HUES48 (cell line): ENCODE results near the gene ITGB3.
"Not testable (repeated sequence)": the region's sequence is repeated elsewhere in the genome, so short reads cannot be mapped to it uniquely, and the experiment has no call there.

Experiments
- H3K27ac ChIP-seq: one replicate; pipeline ENCODE4 v1.7.0; 2013; ENCODE audit warnings: low read depth, low read length, inconsistent platforms
- H3K27me3 ChIP-seq: 2 replicates; pipeline ENCODE4 v1.6.1; 2013; ENCODE audit warnings: mild to moderate bottlenecking, low read length; ENCODE audit not compliant: control insufficient read depth, insufficient read depth
- H3K36me3 ChIP-seq: 2 replicates; pipeline ENCODE4 v1.6.1; 2013; ENCODE audit warnings: low read length; ENCODE audit not compliant: control insufficient read depth, insufficient read depth
- H3K4me1 ChIP-seq: 2 replicates; pipeline ENCODE4 v1.6.1; 2013; ENCODE audit warnings: mild to moderate bottlenecking, low read length; ENCODE audit not compliant: control insufficient read depth, insufficient read depth
- H3K4me3 ChIP-seq: 2 replicates; pipeline ENCODE4 v1.5.1; 2013; ENCODE audit warnings: mild to moderate bottlenecking, low read depth, low read length
- H3K9ac ChIP-seq: 2 replicates; pipeline ENCODE4 v1.6.1; 2013; ENCODE audit warnings: mild to moderate bottlenecking, low read depth, low read length, moderate library complexity
- H3K9me3 ChIP-seq: 2 replicates; pipeline ENCODE4 v1.6.1; 2013; ENCODE audit warnings: low read length; ENCODE audit not compliant: control insufficient read depth, insufficient read depth

ITGB3 gene

DNA sequence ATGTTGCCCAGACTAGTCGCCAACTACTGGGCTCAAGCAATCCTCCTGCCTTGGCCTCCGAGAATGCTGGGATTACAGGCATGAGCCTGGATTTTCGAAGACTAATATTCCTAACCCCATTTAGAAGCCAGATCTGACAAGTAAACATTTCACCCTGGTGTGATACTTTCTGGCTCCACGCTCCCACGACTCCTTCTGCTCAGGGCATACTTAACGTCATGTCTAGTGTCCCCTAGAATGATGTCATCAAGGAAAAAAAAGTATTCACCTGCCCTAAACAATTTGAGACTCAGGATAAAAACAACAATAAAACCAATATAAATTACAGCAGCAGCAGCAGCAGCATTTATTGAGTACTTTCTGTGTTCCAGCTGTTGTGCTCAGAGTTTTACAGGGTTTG is 13.2 kb downstream of the ITGB3 start:
- Histone ChIP-seq H3K4me3 (no peak overlapping the region), H3K4me1 (no peaks in the 10 kb centered on the region), H3K36me3 (no peaks in the 10 kb centered on the region), H3K9ac (no peak overlapping the region), H3K9me3 (no peaks in the 10 kb centered on the region), H3K27me3 (no peaks in the 10 kb centered on the region), H3K27ac (peak overlapping the region; percentile 23)

DNA sequence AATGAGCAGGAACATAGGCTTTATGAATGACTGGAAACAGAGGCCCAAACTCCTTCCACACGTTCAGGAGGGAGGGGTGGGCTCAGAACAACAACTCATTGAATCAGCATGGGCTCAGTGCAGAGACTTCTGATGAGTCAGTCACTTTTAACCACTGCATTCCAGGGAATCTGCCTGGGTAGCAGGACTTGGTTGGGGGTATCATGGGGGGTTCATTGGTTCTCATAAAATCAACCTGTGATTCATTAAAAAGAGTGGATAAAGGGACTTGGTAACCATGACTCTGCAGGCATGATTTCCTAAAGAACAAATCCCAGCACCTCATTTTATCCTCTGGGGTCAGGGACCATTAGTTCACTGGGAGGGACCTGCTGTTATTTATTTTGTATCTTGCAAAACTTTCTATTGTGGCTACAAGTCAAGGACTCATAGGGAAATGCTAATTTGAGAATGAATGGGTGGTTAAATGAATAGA is 13.8 kb downstream of the ITGB3 start:
- H3K27ac ChIP-seq: peak overlapping the region; percentile 23
- H3K27me3 ChIP-seq: no peaks in the 10 kb centered on the region
- no peaks in the 10 kb centered on the region for H3K4me1 ChIP-seq
- no peaks in the 10 kb centered on the region for H3K36me3 ChIP-seq
- no peaks in the 10 kb centered on the region for H3K9me3 ChIP-seq
- no peak overlapping the region for H3K4me3 ChIP-seq
- no peak overlapping the region for H3K9ac ChIP-seq

DNA sequence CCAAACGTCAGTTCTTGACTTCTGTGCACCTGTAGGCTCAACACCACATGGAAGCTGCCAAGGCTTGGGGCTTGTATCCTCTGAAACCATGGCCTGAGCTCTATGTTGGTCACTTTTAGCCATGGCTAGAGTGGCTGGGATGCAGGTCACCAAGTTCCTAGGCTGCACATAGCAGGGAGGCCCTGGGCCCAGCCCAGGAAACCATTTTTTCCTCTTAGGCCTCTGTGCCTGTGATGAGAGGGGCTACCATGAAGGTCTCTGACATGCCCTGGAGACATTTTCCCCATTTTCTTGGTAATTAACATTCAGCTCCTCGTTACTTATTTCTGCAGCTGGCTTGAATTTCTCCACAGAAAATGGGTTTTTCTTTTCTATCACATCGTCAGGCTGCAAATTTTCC is 15.3 kb downstream of the ITGB3 start:
- H3K4me3 ChIP-seq, H3K9me3 ChIP-seq, H3K27ac ChIP-seq, H3K9ac ChIP-seq, H3K36me3 ChIP-seq, H3K4me1 ChIP-seq, H3K27me3 ChIP-seq: not testable (repeated sequence)

DNA sequence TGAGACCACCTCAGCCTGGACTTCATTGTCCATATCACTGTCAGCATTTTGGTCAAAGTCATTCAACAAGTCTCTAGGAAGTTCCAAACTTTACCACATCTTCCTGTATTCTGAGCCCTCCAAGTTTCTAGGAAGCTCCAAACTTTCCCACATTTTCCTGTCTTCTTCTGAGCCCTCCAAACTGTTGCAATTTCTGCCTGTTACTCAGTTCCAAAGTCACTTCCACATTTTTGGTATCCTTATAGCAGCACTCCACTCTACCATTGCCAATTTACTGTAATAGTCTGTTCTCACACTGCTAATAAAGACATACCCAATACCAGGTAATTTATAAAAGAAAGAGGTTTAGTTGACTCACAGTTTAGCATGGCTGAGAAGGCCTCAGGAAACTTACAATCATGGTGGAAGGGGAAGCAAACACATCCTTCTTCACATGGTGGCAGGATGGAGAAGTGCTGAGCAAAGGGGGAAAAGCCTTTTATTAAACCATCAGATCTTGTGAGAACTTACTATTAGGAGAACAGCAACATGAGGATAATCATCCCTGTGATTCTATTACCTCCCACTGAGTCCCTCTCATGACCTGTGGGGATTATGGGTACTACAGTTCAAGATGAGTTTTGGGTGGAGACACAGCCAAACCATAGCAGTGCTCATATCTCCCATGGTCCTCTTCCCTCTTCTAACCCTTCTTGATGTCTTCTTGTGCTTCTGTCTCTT is 16.1 kb downstream of the ITGB3 start:
- not testable (repeated sequence) for H3K36me3 ChIP-seq, H3K9ac ChIP-seq, H3K27ac ChIP-seq, H3K27me3 ChIP-seq, H3K9me3 ChIP-seq, H3K4me1 ChIP-seq, H3K4me3 ChIP-seq

DNA sequence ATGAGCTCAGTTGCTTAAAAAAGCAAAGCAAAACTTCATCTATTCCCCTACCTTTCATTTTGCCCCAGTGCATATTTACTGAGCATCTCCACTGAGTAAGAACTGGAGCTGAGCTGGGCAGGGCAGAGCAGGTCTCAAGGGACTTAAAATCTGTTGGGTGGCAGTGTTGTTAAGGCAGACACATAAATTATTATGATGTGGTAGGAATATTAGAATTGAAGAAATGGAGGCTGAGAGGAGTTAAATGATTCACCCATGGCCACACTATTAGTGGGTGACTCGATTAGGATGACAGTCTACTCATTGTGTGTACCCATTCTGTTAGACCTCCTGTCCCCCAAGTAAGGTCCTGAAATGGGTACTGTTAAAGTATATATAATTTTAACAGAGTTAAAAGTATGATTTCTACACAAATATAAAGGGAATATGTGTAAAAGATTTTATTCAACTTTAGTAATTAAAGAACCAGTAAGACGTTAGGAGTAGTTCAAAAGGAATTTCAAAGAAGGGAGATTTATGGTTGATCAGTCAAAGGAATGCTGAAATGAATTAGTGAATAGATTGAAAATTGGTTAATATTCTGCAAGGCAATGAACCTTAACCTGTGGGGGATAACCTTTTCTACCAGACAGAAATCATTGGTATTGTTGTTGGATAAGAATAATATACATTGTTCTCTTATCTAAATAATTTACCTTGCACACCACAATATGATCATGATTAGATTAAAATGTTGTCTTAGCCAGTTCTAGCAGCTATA is 17.5 kb downstream of the ITGB3 start:
- Histone ChIP-seq H3K36me3 (no peaks in the 10 kb centered on the region), H3K4me1 (peaks cover 16% of the 10 kb centered on the region), H3K27me3 (no peaks in the 10 kb centered on the region), H3K9me3 (no peaks in the 10 kb centered on the region), H3K4me3 (no peak overlapping the region), H3K9ac (no peak overlapping the region), H3K27ac (no peak overlapping the region)

DNA sequence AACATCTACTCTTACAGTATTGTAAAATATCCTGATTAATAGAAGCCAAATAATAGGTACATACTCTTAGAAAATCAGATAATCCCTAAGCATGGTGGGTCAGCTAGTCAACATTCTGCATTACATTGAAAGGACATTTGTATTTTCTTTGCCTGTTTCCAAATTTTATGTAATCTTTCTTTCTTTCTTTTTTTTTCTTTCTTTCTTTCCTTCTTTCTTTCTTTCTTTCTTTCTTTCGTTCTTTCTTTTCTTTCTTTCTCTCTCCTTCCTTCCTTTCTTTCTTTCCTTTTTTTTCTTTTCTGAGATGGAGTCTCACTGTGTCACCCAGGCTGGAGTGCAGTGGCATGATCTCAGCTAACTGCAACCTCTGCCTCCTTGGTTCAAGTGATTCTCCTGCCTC is 18.9 kb downstream of the ITGB3 start:
- Histone ChIP-seq H3K36me3 (no peaks in the 10 kb centered on the region), H3K4me3 (no peak overlapping the region), H3K27me3 (no peaks in the 10 kb centered on the region), H3K9me3 (no peaks in the 10 kb centered on the region), H3K27ac (no peak overlapping the region), H3K9ac (no peak overlapping the region), H3K4me1 (peaks cover 27% of the 10 kb centered on the region)

DNA sequence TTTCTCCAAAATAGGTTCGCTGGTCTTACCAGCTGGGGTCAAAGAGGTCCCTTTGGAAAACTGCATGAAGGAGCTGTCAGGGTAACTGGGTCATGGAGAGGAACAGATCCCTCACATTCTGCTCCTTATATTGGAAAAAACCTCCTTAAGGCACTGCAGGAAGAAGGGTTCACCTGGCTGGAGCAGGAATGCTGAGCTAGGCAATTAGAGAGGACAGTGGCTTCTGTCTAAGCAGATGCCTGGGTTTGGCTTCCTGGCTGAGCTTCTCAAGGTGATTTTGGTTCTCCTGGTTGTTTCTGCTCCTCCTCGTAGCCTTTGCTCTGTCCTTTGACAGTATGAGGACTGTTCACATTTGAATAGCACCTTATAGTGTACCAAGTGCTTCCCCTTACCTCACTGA is 19.6 kb downstream of the ITGB3 start:
- no peak overlapping the region for H3K4me3 ChIP-seq
- H3K36me3 ChIP-seq: no peaks in the 10 kb centered on the region
- no peaks in the 10 kb centered on the region for H3K9me3 ChIP-seq
- no peak overlapping the region for H3K27ac ChIP-seq
- no peak overlapping the region for H3K9ac ChIP-seq
- H3K27me3 ChIP-seq: no peaks in the 10 kb centered on the region
- H3K4me1 ChIP-seq: peaks cover 27% of the 10 kb centered on the region

DNA sequence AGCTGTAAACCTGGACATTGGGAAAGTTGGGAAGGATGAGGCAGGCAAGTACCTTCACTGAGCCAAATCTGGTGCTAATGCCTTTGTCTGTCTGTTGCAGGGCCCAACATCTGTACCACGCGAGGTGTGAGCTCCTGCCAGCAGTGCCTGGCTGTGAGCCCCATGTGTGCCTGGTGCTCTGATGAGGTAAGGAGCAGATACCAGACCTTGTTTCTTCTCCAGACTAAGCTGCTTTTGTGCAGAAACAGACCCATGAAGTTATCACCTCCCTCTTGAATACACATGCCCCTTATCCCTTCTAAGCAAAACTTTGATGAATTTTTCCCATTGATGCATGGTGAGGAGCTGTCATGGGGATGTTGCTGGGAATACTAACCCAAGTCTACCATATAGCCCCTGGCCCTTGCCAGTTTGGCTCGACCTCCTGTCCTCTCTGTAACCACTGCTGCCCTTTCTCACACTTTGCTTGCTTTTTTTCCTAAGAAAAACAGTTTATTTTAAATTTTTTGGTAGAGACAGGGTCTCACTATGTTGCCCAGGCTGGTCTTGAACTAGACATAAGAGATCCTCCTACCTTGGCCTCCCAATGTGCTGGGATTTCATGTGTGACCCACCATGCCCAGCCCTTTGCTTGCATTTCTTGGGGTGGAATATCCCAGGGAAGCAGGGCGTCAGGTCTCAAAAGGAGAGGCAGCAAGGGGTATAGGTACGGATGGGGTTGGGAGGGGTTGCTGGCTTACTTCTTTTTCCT is 20.9 kb downstream of the ITGB3 start:
- Histone ChIP-seq H3K27ac (peak overlapping the region; percentile 89), H3K4me3 (no peak overlapping the region), H3K9ac (no peak overlapping the region), H3K9me3 (no peaks in the 10 kb centered on the region), H3K36me3 (no peaks in the 10 kb centered on the region), H3K27me3 (no peaks in the 10 kb centered on the region), H3K4me1 (peaks cover 35% of the 10 kb centered on the region)

DNA sequence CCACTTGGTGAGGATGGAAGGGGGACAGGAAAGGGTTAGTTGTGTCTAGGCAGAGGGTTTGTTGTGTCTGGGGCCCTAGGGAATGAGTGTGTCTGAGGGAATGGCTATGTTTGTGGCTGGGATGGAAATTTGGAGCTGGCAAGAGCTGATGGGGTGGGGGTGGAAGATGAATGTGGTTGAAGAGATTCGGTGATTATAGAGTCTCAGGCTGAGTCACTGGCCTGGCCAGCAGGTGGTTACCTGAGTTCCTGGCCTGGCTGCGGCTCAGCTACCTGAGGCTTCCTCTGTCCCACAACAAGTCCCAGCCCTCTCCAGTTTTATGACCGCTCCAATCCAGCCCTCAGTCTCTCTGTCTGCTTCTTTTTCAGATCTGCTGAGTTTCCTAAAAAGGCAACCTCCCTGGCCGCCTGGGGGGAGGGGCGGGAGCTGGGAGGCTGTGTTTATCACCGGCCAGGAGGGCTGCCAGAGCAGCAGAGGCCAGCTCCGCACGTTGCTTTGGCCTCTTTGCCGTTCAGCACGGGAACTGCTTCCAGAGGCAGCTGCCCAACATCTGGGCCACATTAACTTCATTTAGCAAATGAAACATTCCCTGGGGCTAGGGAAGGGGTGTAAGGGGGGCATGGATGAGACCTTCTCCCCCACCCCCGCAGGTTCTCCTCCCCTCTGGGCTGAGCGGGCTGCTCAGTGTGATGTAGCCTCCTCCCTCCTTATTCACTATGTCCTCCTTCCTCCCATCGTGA is 21.8 kb downstream of the ITGB3 start:
- Histone ChIP-seq H3K36me3 (no peaks in the 10 kb centered on the region), H3K27ac (peak overlapping the region; percentile 89), H3K9ac (peak overlapping the region; percentile 26; the same call in 1 of the 2 replicates), H3K4me3 (peak overlapping the region; percentile 13; the same call in 1 of the 2 replicates), H3K27me3 (no peaks in the 10 kb centered on the region), H3K4me1 (peaks cover 36% of the 10 kb centered on the region), H3K9me3 (no peaks in the 10 kb centered on the region)

DNA sequence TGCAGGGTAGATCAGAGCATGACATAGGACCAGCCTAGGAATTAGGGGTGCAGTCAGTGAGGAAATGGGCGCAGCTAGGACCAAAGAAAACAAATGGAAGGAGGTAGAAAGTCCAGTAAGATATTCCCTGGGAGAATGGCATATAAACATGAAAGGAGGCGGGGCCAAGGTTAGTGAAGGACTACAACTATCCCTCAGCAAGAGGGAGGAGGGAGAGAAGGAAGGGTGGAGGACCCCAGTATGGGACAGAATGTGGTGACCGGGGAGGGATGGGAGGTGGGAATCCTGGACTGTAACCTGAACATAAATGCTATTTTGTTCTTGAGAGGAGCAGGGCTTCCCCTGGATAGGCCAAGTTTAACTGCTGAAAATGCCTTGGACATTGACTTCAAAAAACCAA is 22.8 kb downstream of the ITGB3 start:
- Histone ChIP-seq H3K4me3 (no peak overlapping the region), H3K27me3 (no peaks in the 10 kb centered on the region), H3K27ac (peak overlapping the region; percentile 89), H3K9ac (no peak overlapping the region), H3K36me3 (no peaks in the 10 kb centered on the region), H3K9me3 (no peaks in the 10 kb centered on the region), H3K4me1 (peaks cover 36% of the 10 kb centered on the region)
